Astrocyte (in vitro differentiated cells and primary cell): Measurements from ENCODE around the gene SF3A2. TPM values are rescaled to one million over a fixed set of nuclear protein-coding genes. Genes with fewer than 3 reads are reported as not detected.

Experiments
- DNase-seq: peaks from one replicate; pipeline ENCODE4 v3.0.0-alpha.2; 2010; ENCODE audit warnings: low read depth
- FAIRE-seq: peaks from 2 replicates; lab custom pipeline; 2011; peaks lifted over from hg19 to GRCh38; lab: Jason Lieb, UNC
- H2AFZ ChIP-seq: 2 replicates; pipeline ENCODE4 v1.6.0; 2012; ENCODE audit warnings: low read depth, low read length, inconsistent platforms
- H3K27ac ChIP-seq: 2 replicates; pipeline ENCODE4 v1.5.1; 2011; ENCODE audit warnings: low read depth, low read length, inconsistent platforms
- H3K27me3 ChIP-seq: 2 replicates; pipeline ENCODE4 v1.6.0; 2011; ENCODE audit warnings: low read length, inconsistent platforms; ENCODE audit not compliant: insufficient read depth
- H3K36me3 ChIP-seq: 2 replicates; pipeline ENCODE4 v1.5.1; 2011; ENCODE audit warnings: low read length, inconsistent platforms; ENCODE audit not compliant: insufficient read depth
- H3K4me1 ChIP-seq: 2 replicates; pipeline ENCODE4 v1.5.1; 2011; ENCODE audit warnings: low read length, inconsistent platforms; ENCODE audit not compliant: insufficient read depth
- H3K4me2 ChIP-seq: 2 replicates; pipeline ENCODE4 v1.6.0; 2012; ENCODE audit warnings: low read length, inconsistent platforms
- H3K4me3 ChIP-seq: 2 replicates; pipeline ENCODE4 v1.5.1; 2011; ENCODE audit warnings: low read depth, mild to moderate bottlenecking, low read length, inconsistent platforms; ENCODE audit not compliant: insufficient read depth
- H3K79me2 ChIP-seq: 2 replicates; pipeline ENCODE4 v1.6.0; 2012; ENCODE audit warnings: mild to moderate bottlenecking, low read length, inconsistent platforms; ENCODE audit not compliant: insufficient read depth
- H3K9ac ChIP-seq: 2 replicates; pipeline ENCODE4 v1.6.0; 2012; ENCODE audit warnings: mild to moderate bottlenecking, low read length, inconsistent platforms
- H3K9me3 ChIP-seq: 2 replicates; pipeline ENCODE4 v1.5.1; 2012; ENCODE audit warnings: low read depth, mild to moderate bottlenecking, low read length, inconsistent platforms; ENCODE audit not compliant: insufficient read depth
- H4K20me1 ChIP-seq: 2 replicates; pipeline ENCODE4 v1.6.0; 2012; ENCODE audit warnings: low read length, inconsistent platforms; ENCODE audit not compliant: insufficient read depth
- H3K27ac Mint-ChIP-seq: one replicate; pipeline ENCODE4 v1.8.0; 2021; ENCODE audit warnings: mild to moderate bottlenecking, mixed read lengths; ENCODE audit not compliant: unreplicated experiment
- H3K27me3 Mint-ChIP-seq: one replicate; pipeline ENCODE4 v1.8.0; 2021; ENCODE audit warnings: low read depth, mixed read lengths; ENCODE audit not compliant: unreplicated experiment
- H3K36me3 Mint-ChIP-seq: one replicate; pipeline ENCODE4 v1.8.0; 2021; ENCODE audit warnings: low read depth, mixed read lengths; ENCODE audit not compliant: unreplicated experiment
- H3K4me1 Mint-ChIP-seq: one replicate; pipeline ENCODE4 v1.8.0; 2021; ENCODE audit warnings: low read depth, mixed read lengths; ENCODE audit not compliant: unreplicated experiment
- H3K4me3 Mint-ChIP-seq: one replicate; pipeline ENCODE4 v1.8.0; 2021; ENCODE audit warnings: mild to moderate bottlenecking, moderate library complexity, mixed read lengths; ENCODE audit not compliant: unreplicated experiment
- H3K9me3 Mint-ChIP-seq: one replicate; pipeline ENCODE4 v1.8.0; 2021; ENCODE audit warnings: mild to moderate bottlenecking, mixed read lengths; ENCODE audit not compliant: unreplicated experiment
- CTCF ChIP-seq: IDR thresholded peaks from 2 replicates; pipeline ENCODE4 v1.5.1; 2011; ENCODE audit warnings: low read depth, mild to moderate bottlenecking, inconsistent platforms, low read length, moderate library complexity; ENCODE audit not compliant: insufficient read depth
- EZH2 ChIP-seq: IDR thresholded peaks from 2 replicates; pipeline ENCODE4 v1.6.1; 2012; ENCODE audit warnings: mild to moderate bottlenecking, low read length, inconsistent platforms; ENCODE audit not compliant: insufficient read depth
- total RNA-seq: library from RNA; stranded (reverse); gene quantifications from 2 replicates; pipeline ENCODE4 v1.2.1, GENCODE V29; 2021

SF3A2 gene
- total RNA-seq, 1 donor from 2014 or later: 83.2 TPM

DNA sequence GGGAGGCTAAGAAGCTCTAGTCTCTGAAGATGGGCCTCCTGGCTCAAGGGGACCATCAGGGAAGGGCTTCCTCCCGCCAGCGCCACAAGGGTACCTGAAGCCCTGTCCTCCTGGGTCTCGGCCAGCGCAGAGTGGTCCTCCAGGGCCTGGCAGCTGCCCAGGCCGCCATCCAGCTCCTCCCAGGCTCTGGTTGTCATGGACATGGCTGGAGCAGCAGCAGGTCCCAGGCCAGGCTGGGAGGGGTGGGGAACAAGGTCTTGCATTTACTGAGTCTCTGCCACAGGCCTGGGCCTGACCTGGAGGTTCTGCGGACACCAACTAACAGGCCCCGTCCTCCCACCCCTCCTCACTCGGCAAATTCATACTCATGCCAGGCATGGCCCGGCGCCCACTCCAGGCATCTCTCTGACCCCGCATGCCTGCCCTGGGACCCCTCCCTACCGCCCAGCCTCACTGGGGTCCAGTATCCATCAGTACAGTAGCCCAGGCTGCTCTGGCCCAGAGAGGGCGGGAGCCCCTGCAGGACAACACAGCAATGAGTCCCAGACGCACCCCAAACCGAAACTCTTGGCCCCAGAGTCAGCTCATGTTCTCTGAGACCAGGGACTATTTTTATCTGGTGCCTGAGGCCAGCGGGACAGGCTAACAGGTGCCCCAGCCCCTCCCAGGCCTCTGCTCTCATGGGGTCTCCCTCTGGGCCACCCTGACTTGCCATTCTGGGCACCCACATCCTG lies 18.7 kb downstream of the SF3A2 start:
- no peak overlapping the region for H2AFZ ChIP-seq
- H3K27me3 ChIP-seq: peaks cover 22% of the 10 kb centered on the region
- DNase-seq (no peak), FAIRE-seq (no peak)
- H3K9me3 ChIP-seq: no peaks in the 10 kb centered on the region
- TF ChIP-seq CTCF (no peak), EZH2 (no peak)
- H3K4me1 Mint-ChIP-seq: no peaks in the 10 kb centered on the region
- H3K79me2 ChIP-seq: no peaks in the 10 kb centered on the region
- no peak overlapping the region for H3K27ac Mint-ChIP-seq
- H3K27me3 Mint-ChIP-seq: peaks cover 8% of the 10 kb centered on the region
- H3K4me3 ChIP-seq: no peak overlapping the region
- H3K4me1 ChIP-seq: peaks cover 2% of the 10 kb centered on the region
- H3K9me3 Mint-ChIP-seq: peaks cover 3% of the 10 kb centered on the region
- no peak overlapping the region for H3K9ac ChIP-seq
- no peaks in the 10 kb centered on the region for H3K36me3 ChIP-seq
- H3K4me3 Mint-ChIP-seq: no peak overlapping the region
- peaks cover 1% of the 10 kb centered on the region for H3K36me3 Mint-ChIP-seq
- peaks cover 20% of the 10 kb centered on the region for H4K20me1 ChIP-seq
- no peak overlapping the region for H3K4me2 ChIP-seq
- no peak overlapping the region for H3K27ac ChIP-seq

- Mint-ChIP-seq H3K27me3 (peaks cover 10% of the 10 kb centered on the region), H3K36me3 (peaks cover 1% of the 10 kb centered on the region), H3K9me3 (peaks cover 4% of the 10 kb centered on the region), H3K4me3 (no peak within 1 kb of the TSS), H3K27ac (no peak within 1 kb of the TSS), H3K4me1 (no peaks in the 10 kb centered on the region)
- FAIRE-seq: no peak
- no peaks in the 10 kb centered on the region for H3K9me3 ChIP-seq
- peaks cover 2% of the 10 kb centered on the region for H3K4me1 ChIP-seq
- no peak within 1 kb of the TSS for H2AFZ ChIP-seq
- H3K27me3 ChIP-seq: peaks cover 17% of the 10 kb centered on the region
- no peaks in the 10 kb centered on the region for H3K79me2 ChIP-seq
- no peak for TF ChIP-seq CTCF
- TF ChIP-seq EZH2: no peak
- no peaks in the 10 kb centered on the region for H3K36me3 ChIP-seq
- no peak within 1 kb of the TSS for H3K9ac ChIP-seq
- no peak for DNase-seq
- no peak within 1 kb of the TSS for H3K4me3 ChIP-seq
- no peak within 1 kb of the TSS for H3K4me2 ChIP-seq
- peaks cover 13% of the 10 kb centered on the region for H4K20me1 ChIP-seq
- no peak within 1 kb of the TSS for H3K27ac ChIP-seq
These were observed 19.5 kb downstream of the SF3A2 start, which contains the start of gene JSRP1 for GRCh38 chr19:2255982-2256685. Gene JSRP1 (minus strand): TSS chr19:2256417. CDS start chr19:2255314, 1,103 bp downstream.
